K562 (cell line): ENCODE data around the gene DAPK1. TPM values are rescaled to one million over a fixed set of nuclear protein-coding genes. Genes with fewer than 3 reads are reported as not detected.

Experiments used
- ATAC-seq: fragments of 200-7000 bp; cut with Tn5 transposase; 3 replicates; pipeline ENCODE4 v1.9.1; 2020; ENCODE audit warnings: moderate library complexity
- BruUV-seq: library from RNA; stranded (reverse); fragments of 400-500 nt; replicated peaks from 2 replicates; lab custom pipeline; 2021; lab: Mats Ljungman, UMichigan
- CTCF ChIA-PET: fragments of 300-600 bp; formaldehyde crosslinking; extraction: SDS; loops from one replicate; lab custom pipeline; 2021; ENCODE audit warnings: low intra/inter-chr PET ratio; lab: Yijun Ruan, JAX
- POLR2A ChIA-PET: fragments of 300-600, 350-650 bp; sonication (Branson Sonifier 250); formaldehyde crosslinking; extraction: SDS; loops from one replicate; lab custom pipeline; 2021; ENCODE audit warnings: antibody characterized with exemption, inconsistent platforms; lab: Yijun Ruan, JAX
- DNase-seq, 4 experiments: peaks; one replicate each; pipeline versions ENCODE4 v3.0.0 to v3.0.0-alpha.2; 2011 to 2018; ENCODE audit warnings: low spot score in 3 of 4, mixed read lengths in 3 of 4; ENCODE audit errors: extremely low read depth in 1 of 4
- FAIRE-seq: peaks from 2 replicates; lab custom pipeline; 2011; peaks lifted over from hg19 to GRCh38; lab: Jason Lieb, UNC
- H2AFZ ChIP-seq: 2 replicates; pipeline ENCODE4 v1.6.0; 2011; ENCODE audit warnings: low read depth, low read length, control low read depth, inconsistent platforms
- H3K27ac ChIP-seq: fragments of 200-600 bp; 3 replicates; pipeline ENCODE4 v1.8.0; 2011; ENCODE audit warnings: low read depth, mild to moderate bottlenecking, control low read depth, inconsistent platforms, low read length, moderate library complexity, mixed read lengths; ENCODE audit errors: extremely low read depth
- H3K27me3 ChIP-seq, 2 experiments: fragments of 300-600 bp in 1 of 2; 2 replicates in 1 of 2; 3 replicates in 1 of 2; pipeline versions ENCODE4 v1.6.0 to v1.8.0; 2011; ENCODE audit warnings: inconsistent platforms in 2 of 2, low read length in 2 of 2, mild to moderate bottlenecking in 1 of 2, mixed read lengths in 1 of 2, moderate library complexity in 1 of 2; ENCODE audit not compliant: control insufficient read depth in 2 of 2, insufficient read depth in 2 of 2
- H3K36me3 ChIP-seq: fragments of 300-600 bp; 3 replicates; pipeline ENCODE4 v1.8.0; 2011; ENCODE audit warnings: mild to moderate bottlenecking, low read length, inconsistent platforms; ENCODE audit not compliant: control insufficient read depth, insufficient read depth
- H3K4me1 ChIP-seq, 2 experiments: fragments of 200-600 bp in 1 of 2; replicated peaks in 1 of 2; 2 replicates in 1 of 2; 3 replicates in 1 of 2; pipeline versions ENCODE4 v1.5.1 to v1.8.0; 2011; ENCODE audit warnings: inconsistent platforms in 2 of 2, low read length in 2 of 2, mild to moderate bottlenecking in 1 of 2, mixed read lengths in 1 of 2, moderate library complexity in 1 of 2; ENCODE audit not compliant: control insufficient read depth in 2 of 2, insufficient read depth in 2 of 2
- H3K4me2 ChIP-seq: 2 replicates; pipeline ENCODE4 v1.6.1; 2011; ENCODE audit warnings: low read length, control low read depth, inconsistent platforms, mixed read lengths; ENCODE audit not compliant: insufficient read depth
- H3K4me3 ChIP-seq: fragments of 200-600 bp; sonication (generic), shearing (Covaris generic); 2 replicates; pipeline ENCODE4 v1.5.1; 2016; ENCODE audit warnings: control low read depth, inconsistent platforms
- H3K79me2 ChIP-seq: fragments of 200-600 bp; 3 replicates; pipeline ENCODE4 v1.8.0; 2011; ENCODE audit warnings: low read length, inconsistent platforms; ENCODE audit not compliant: control insufficient read depth, insufficient read depth
- H3K9ac ChIP-seq, 2 experiments: 2 replicates each; pipeline versions ENCODE4 v1.6.0 to v1.6.1; 2011; ENCODE audit warnings: low read depth in 2 of 2, low read length in 2 of 2, control low read depth in 1 of 2, inconsistent platforms in 1 of 2, mild to moderate bottlenecking in 1 of 2, mixed read lengths in 1 of 2; ENCODE audit not compliant: insufficient read depth in 1 of 2
- H3K9me1 ChIP-seq: one replicate; pipeline ENCODE4 v1.6.0; 2011; ENCODE audit warnings: inconsistent platforms, mild to moderate bottlenecking, low read length, moderate library complexity; ENCODE audit not compliant: control insufficient read depth, insufficient read depth
- H3K9me3 ChIP-seq: replicated peaks from 2 replicates; pipeline ENCODE4 v1.5.1; 2011; ENCODE audit warnings: low read depth, low read length, inconsistent platforms; ENCODE audit not compliant: control insufficient read depth, insufficient read depth
- H4K20me1 ChIP-seq: replicated peaks from 2 replicates; pipeline ENCODE4 v1.6.1; 2011; ENCODE audit warnings: low read length, inconsistent platforms, mixed read lengths; ENCODE audit not compliant: control insufficient read depth, insufficient read depth
- FOXP1 ChIP-seq: sonication (generic); formaldehyde crosslinking; IDR thresholded peaks from 2 replicates; pipeline ENCODE4 v1.8.0; 2022; ENCODE audit warnings: mild to moderate bottlenecking, missing genetic modification reagents
- FUS ChIP-seq: fragments of 200-400 bp; formaldehyde crosslinking; optimal IDR thresholded peaks from 2 replicates; pipeline ENCODE3; 2017; ENCODE audit warnings: low read depth, low read length
- GTF2F1 ChIP-seq: IDR thresholded peaks from 2 replicates; pipeline ENCODE4 v1.6.1; 2011; ENCODE audit warnings: low read depth, low read length, improper control_type of control experiment
- NFE2 ChIP-seq: IDR thresholded peaks from 2 replicates; pipeline ENCODE4 v1.6.1; 2014; ENCODE audit warnings: antibody characterized with exemption, low read depth
- NUFIP1 ChIP-seq: fragments of 450-650 bp; IDR thresholded peaks from 2 replicates; pipeline ENCODE4 v1.6.1; 2018; ENCODE audit not compliant: partially characterized antibody
- TRIM24 ChIP-seq, 2 experiments: fragments of 450-650 bp; IDR thresholded peaks; 2 replicates each; pipeline ENCODE4 v1.6.1; 2016
- ZNF561 ChIP-seq: fragments of 450-650 bp; formaldehyde crosslinking; conservative IDR thresholded peaks from 2 replicates; pipeline ENCODE4 v1.4.0; 2020; ENCODE audit warnings: mild to moderate bottlenecking, moderate library complexity
- WGBS: fragments of 100-300 bp; shearing (Covaris generic); methylation state at CpG from one replicate; pipeline ENCODE4 v1.1.6; 2016; ENCODE audit warnings: low coverage, mixed read lengths; ENCODE audit not compliant: insufficient coverage; ENCODE audit errors: missing lambda C conversion rate; 5-methylcytosine and 5-hydroxymethylcytosine counted together
- in situ Hi-C: fragments of 300-500 bp; cut with MboI; formaldehyde crosslinking; loops from 4 replicates; pipeline ENCODE4 v1.15.0; 2018; ENCODE audit warnings: inconsistent platforms, mixed read lengths
- intact Hi-C: fragments of 100-400 bp; cut with micrococcal nuclease; formaldehyde crosslinking; loops from 2 replicates; pipeline ENCODE4 v1.14.2; 2022
- polyA plus RNA-seq, 8 experiments: library from polyadenylated mRNA; depleted of rRNA in 4 of 8; stranded (reverse) in 5 of 8; unstranded in 3 of 8; fragments of >200 nt; fragmentation: Nextera tagmentation in 2 of 8; fragmentation: Illumina TruSeq in 1 of 8; extraction: Ambion mirVana in 2 of 8; extraction: Trizol in 1 of 8; gene quantifications; 2 replicates each; pipeline versions ENCODE4 v1.2.1 to v1.2.3, GENCODE V29; 2011 to 2014; ENCODE audit warnings: inconsistent platforms in 1 of 8, missing spikeins in 1 of 8
- total RNA-seq, 7 experiments: library from RNA; depleted of rRNA in 6 of 7; stranded (reverse); fragments of >200 nt in 6 of 7; fragmentation: Illumina TruSeq in 2 of 7; extraction: Trizol in 2 of 7; gene quantifications; 2 replicates each; pipeline versions ENCODE4 v1.2.1 to v1.2.3, GENCODE V29; 2011 to 2021; ENCODE audit warnings: low replicate concordance in 1 of 7
- TF ChIP-seq, protein P1 (sequence below), 2 experiments: fragments of 450-650 bp in 1 of 2; sonication (generic) in 1 of 2; formaldehyde crosslinking in 1 of 2; IDR thresholded peaks; 2 replicates each; pipeline versions ENCODE4 v1.7.1 to v1.9.0; 2016 to 2022; ENCODE audit warnings: inconsistent platforms in 1 of 2, mild to moderate bottlenecking in 1 of 2, missing genetic modification reagents in 1 of 2
- TF ChIP-seq, protein P2 (sequence below): fragments of 450-650 bp; conservative IDR thresholded peaks from 2 replicates; pipeline ENCODE4 v1.6.1; 2016; ENCODE audit warnings: missing genetic modification characterization, low read depth, mild to moderate bottlenecking, control low read depth, missing compliant biosample characterization
- TF ChIP-seq, protein P3 (sequence below): fragments of 250-450 bp; sonication (Bioruptor Pico); IDR thresholded peaks from 2 replicates; pipeline ENCODE4 v1.8.0; 2021; ENCODE audit warnings: borderline replicate concordance, mild to moderate bottlenecking, moderate library complexity; ENCODE audit not compliant: poor library complexity, severe bottlenecking

Gene DAPK1
- total and polyA plus RNA-seq, 9 of the 15 experiments (the other 6 are each of a cell fraction or from before 2014, with no cell fraction given), result 1.7 to 26.4 (median 15.8) TPM

DNA sequence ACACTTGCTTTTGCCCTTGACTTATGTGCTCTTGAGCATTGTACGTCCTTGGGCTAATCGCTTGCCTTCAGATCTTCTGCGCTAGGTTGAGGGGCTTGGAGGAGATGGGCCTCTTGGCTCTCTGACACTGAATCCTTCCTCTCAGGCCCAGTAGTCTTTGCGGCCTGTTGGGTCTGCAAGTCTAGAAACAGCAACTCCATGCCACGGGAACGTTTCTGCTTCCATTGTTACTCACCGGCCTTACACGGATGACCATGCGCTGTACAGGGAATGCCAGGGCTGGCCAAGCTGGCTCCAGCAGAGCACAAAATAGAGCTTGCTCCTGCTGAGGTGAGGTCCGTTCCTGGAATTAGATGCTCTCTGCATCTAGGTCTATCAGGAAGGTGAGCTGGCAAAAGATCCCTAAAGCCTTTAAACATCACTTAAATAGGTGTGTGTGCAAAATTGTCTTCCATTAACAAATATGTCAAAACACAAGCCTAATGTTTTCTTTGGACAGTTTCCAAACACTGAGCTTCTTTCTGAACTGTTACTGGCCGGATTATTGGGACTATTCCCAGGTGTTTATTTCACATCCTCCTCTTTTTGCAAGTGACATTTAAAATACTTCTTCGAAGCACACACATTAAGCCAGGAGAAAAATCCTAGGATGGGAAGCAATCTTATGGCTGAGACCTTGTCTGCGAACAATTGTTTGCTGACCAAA, 29.7 kb downstream of the DAPK1 start:
- Histone ChIP-seq H3K79me2 (peaks cover 3% of the 10 kb centered on the region; the same call in 2 of the 3 replicates), H4K20me1 (no peaks in the 10 kb centered on the region), H3K27me3 (no peaks in the 10 kb centered on the region), H3K27ac (no peak overlapping the region), H3K36me3 (peaks cover 2% of the 10 kb centered on the region; the same call in 1 of the 3 replicates), H3K9me1 (no peaks in the 10 kb centered on the region), H3K4me2 (no peak overlapping the region), H3K9me3 (no peaks in the 10 kb centered on the region), H3K4me3 (no peak overlapping the region), H3K4me1 (peaks cover 4 to 8% of the 10 kb centered on the region in 2 experiments; a peak in 2 of 5 replicates), H2AFZ (no peak overlapping the region), H3K9ac (no peak overlapping the region)
- no peak for DNase-seq
- intact Hi-C loops, result no loop called here
- BruUV-seq, result no TSS peak
- FAIRE-seq, result no peak
- ATAC-seq, result no peak
- POLR2A ChIA-PET, result interaction anchor here (0.7 to 2.5 kb wide), 2 partner anchors 9 to 110 kb away, joined by 3 to 11 read pairs; no protein-coding TSS in a partner anchor
- 79% methylated on average over 8 of the region's 13 CpGs for WGBS
- in situ Hi-C loops, result no loop called here
- CTCF ChIA-PET, result no interaction called here
- no peak for TF ChIP-seq NFE2
- TF ChIP-seq, protein P1, sequence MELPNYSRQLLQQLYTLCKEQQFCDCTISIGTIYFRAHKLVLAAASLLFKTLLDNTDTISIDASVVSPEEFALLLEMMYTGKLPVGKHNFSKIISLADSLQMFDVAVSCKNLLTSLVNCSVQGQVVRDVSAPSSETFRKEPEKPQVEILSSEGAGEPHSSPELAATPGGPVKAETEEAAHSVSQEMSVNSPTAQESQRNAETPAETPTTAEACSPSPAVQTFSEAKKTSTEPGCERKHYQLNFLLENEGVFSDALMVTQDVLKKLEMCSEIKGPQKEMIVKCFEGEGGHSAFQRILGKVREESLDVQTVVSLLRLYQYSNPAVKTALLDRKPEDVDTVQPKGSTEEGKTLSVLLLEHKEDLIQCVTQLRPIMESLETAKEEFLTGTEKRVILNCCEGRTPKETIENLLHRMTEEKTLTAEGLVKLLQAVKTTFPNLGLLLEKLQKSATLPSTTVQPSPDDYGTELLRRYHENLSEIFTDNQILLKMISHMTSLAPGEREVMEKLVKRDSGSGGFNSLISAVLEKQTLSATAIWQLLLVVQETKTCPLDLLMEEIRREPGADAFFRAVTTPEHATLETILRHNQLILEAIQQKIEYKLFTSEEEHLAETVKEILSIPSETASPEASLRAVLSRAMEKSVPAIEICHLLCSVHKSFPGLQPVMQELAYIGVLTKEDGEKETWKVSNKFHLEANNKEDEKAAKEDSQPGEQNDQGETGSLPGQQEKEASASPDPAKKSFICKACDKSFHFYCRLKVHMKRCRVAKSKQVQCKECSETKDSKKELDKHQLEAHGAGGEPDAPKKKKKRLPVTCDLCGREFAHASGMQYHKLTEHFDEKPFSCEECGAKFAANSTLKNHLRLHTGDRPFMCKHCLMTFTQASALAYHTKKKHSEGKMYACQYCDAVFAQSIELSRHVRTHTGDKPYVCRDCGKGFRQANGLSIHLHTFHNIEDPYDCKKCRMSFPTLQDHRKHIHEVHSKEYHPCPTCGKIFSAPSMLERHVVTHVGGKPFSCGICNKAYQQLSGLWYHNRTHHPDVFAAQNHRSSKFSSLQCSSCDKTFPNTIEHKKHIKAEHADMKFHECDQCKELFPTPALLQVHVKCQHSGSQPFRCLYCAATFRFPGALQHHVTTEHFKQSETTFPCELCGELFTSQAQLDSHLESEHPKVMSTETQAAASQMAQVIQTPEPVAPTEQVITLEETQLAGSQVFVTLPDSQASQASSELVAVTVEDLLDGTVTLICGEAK (IDR thresholded peaks at IDR 0.05), result no peak
- TF ChIP-seq, protein P1 (CRISPR knock-in tag; IDR thresholded peaks at IDR 0.05), result no peak
- TF ChIP-seq, protein P2, sequence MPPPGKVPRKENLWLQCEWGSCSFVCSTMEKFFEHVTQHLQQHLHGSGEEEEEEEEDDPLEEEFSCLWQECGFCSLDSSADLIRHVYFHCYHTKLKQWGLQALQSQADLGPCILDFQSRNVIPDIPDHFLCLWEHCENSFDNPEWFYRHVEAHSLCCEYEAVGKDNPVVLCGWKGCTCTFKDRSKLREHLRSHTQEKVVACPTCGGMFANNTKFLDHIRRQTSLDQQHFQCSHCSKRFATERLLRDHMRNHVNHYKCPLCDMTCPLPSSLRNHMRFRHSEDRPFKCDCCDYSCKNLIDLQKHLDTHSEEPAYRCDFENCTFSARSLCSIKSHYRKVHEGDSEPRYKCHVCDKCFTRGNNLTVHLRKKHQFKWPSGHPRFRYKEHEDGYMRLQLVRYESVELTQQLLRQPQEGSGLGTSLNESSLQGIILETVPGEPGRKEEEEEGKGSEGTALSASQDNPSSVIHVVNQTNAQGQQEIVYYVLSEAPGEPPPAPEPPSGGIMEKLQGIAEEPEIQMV, result no peak
- no peak for TF ChIP-seq NUFIP1
- no peak for TF ChIP-seq GTF2F1
- no peak for TF ChIP-seq FOXP1 (CRISPR knock-in tag)
- TF ChIP-seq TRIM24 (IDR thresholded peaks at IDR 0.05), result no peak
- TF ChIP-seq FUS, result no peak
- TF ChIP-seq ZNF561 (CRISPR knock-in tag), result no peak
- TF ChIP-seq, protein P3, sequence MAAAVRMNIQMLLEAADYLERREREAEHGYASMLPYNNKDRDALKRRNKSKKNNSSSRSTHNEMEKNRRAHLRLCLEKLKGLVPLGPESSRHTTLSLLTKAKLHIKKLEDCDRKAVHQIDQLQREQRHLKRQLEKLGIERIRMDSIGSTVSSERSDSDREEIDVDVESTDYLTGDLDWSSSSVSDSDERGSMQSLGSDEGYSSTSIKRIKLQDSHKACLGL, result no peak
